ENCODE measurements around the gene ZP1.

The ZP1 gene

GRCh38 chr11:60912851-60913528 is 45.6 kb downstream of the ZP1 start:
- no peaks in the 10 kb centered on the region for H3K9me3 ChIP-seq (ENCODE audit: insufficient read depth, low read depth, low read length)
- H3K9ac ChIP-seq (ENCODE audit: low read depth, low read length, poor library complexity, severe bottlenecking), result peak overlapping the region; percentile 85
- H3F3A ChIP-seq (ENCODE audit: low read depth), result no peaks in the 10 kb centered on the region
- H2AFZ ChIP-seq (ENCODE audit: low read length), result peak overlapping the region; percentile 99
- peak overlapping the region; percentile 95 for H3K4me2 ChIP-seq (ENCODE audit: low read depth, low read length, poor library complexity, severe bottlenecking)
- H3K36me3 ChIP-seq (ENCODE audit: insufficient read depth, low read length), result no peaks in the 10 kb centered on the region
- peaks cover 36% of the 10 kb centered on the region for H3K79me2 ChIP-seq (ENCODE audit: insufficient read depth, low read length)
- H3K27me3 ChIP-seq (ENCODE audit: insufficient read depth, low read length, poor library complexity, severe bottlenecking), result no peaks in the 10 kb centered on the region
- TF ChIP-seq CTCF (conservative IDR thresholded peaks at IDR 0.05; ENCODE audit: low read length), result no peak
- no peak for TF ChIP-seq EZH2phosphoT487 (IDR thresholded peaks at IDR 0.05; ENCODE audit: borderline replicate concordance)
- H3K9me2 ChIP-seq (replicated peaks; ENCODE audit: low read depth, low read length), result no peaks in the 10 kb centered on the region
- peaks cover 16% of the 10 kb centered on the region for H4K20me1 ChIP-seq (ENCODE audit: insufficient read depth, low read length, poor library complexity, severe bottlenecking)
- peaks cover 33% of the 10 kb centered on the region for H3K4me1 ChIP-seq (ENCODE audit: insufficient read depth, low read length, poor library complexity, severe bottlenecking)
- peak overlapping the region; percentile 87 for H3K4me3 ChIP-seq (ENCODE audit: low read length, poor library complexity, severe bottlenecking)

DNA sequence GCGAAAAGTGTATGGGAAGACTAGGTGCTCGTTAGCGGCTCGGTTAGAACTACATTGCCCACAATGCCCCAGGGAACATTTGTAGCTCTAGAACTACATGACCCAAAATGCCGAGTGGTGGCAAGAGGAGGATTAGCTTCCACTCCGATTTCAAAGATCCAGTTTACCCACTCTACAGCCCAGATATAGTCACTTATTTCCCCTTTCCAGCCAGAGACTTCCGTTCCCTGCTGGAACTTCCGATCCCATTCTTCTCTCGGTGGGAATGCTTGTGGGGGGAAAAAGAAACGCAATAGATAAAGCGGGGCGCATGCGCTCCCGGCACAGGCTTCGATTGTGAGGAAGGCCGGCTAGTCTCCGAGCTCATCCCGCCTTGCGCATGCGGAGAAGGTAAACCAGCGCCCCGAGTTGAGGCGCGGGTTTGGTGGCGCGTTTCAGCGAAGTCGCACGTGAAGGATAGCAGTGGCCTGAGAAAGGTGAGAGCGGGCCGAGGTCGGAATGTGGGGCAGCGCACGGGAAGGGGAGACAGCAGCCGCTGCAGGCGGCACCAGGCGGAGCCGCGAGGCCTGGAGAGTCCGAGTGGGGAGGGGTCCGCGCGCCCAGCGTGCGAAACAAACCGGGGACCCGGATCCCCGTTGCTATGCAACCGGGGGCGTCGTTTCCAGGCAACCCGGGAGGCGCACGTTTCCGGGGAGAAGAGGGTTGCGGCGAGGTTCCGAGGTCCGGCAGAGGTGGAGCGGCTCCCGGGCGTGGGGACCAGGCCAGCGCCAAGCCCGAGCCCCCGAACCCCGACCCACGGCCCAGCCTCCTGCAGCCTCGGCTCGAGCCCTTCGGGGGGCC is 46.7 kb downstream of the ZP1 start, which contains the start of gene TMEM109:
Gene TMEM109, plus strand, starts transcription at position 366 of the 840 bp plus-strand sequence. CDS start 5,536 bp downstream, outside the sequence.
- no peaks in the 10 kb centered on the region for H3K9me3 ChIP-seq (ENCODE audit: insufficient read depth, low read depth, low read length)
- H3K4me1 ChIP-seq (ENCODE audit: insufficient read depth, low read length, poor library complexity, severe bottlenecking), result peaks cover 43% of the 10 kb centered on the region
- H4K20me1 ChIP-seq (ENCODE audit: insufficient read depth, low read length, poor library complexity, severe bottlenecking), result peaks cover 21% of the 10 kb centered on the region
- peak within 1 kb of the TSS; percentile 87 for H3K4me3 ChIP-seq (ENCODE audit: low read length, poor library complexity, severe bottlenecking)
- H3K4me2 ChIP-seq (ENCODE audit: low read depth, low read length, poor library complexity, severe bottlenecking), result peak within 1 kb of the TSS; percentile 95
- peak within 1 kb of the TSS; percentile 85 for H3K9ac ChIP-seq (ENCODE audit: low read depth, low read length, poor library complexity, severe bottlenecking)
- no peaks in the 10 kb centered on the region for H3K27me3 ChIP-seq (ENCODE audit: insufficient read depth, low read length, poor library complexity, severe bottlenecking)
- H3K9me2 ChIP-seq (replicated peaks; ENCODE audit: low read depth, low read length), result no peaks in the 10 kb centered on the region
- H3K36me3 ChIP-seq (ENCODE audit: insufficient read depth, low read length), result no peaks in the 10 kb centered on the region
- peak within 1 kb of the TSS; percentile 99 for H2AFZ ChIP-seq (ENCODE audit: low read length)
- H3F3A ChIP-seq (ENCODE audit: low read depth), result no peaks in the 10 kb centered on the region
- TF ChIP-seq EZH2phosphoT487 (IDR thresholded peaks at IDR 0.05; ENCODE audit: borderline replicate concordance) (no peak), CTCF (conservative IDR thresholded peaks at IDR 0.05; ENCODE audit: low read length) (no peak)
- H3K79me2 ChIP-seq (ENCODE audit: insufficient read depth, low read length), result peaks cover 46% of the 10 kb centered on the region

- TF ChIP-seq EZH2phosphoT487 (IDR thresholded peaks at IDR 0.05; ENCODE audit: borderline replicate concordance) (no peak), CTCF (conservative IDR thresholded peaks at IDR 0.05; ENCODE audit: low read length) (no peak)
- Histone ChIP-seq H3K9ac (ENCODE audit: low read depth, low read length, poor library complexity, severe bottlenecking) (peak overlapping the region; percentile 85), H2AFZ (ENCODE audit: low read length) (peak overlapping the region; percentile 99), H3K4me2 (ENCODE audit: low read depth, low read length, poor library complexity, severe bottlenecking) (peak overlapping the region; percentile 95), H3F3A (ENCODE audit: low read depth) (no peaks in the 10 kb centered on the region), H3K4me1 (ENCODE audit: insufficient read depth, low read length, poor library complexity, severe bottlenecking) (peaks cover 48% of the 10 kb centered on the region), H3K9me3 (ENCODE audit: insufficient read depth, low read depth, low read length) (no peaks in the 10 kb centered on the region), H3K27me3 (ENCODE audit: insufficient read depth, low read length, poor library complexity, severe bottlenecking) (no peaks in the 10 kb centered on the region), H4K20me1 (ENCODE audit: insufficient read depth, low read length, poor library complexity, severe bottlenecking) (peaks cover 27% of the 10 kb centered on the region), H3K4me3 (ENCODE audit: low read length, poor library complexity, severe bottlenecking) (peak overlapping the region; percentile 87), H3K9me2 (replicated peaks; ENCODE audit: low read depth, low read length) (no peaks in the 10 kb centered on the region), H3K79me2 (ENCODE audit: insufficient read depth, low read length) (peaks cover 53% of the 10 kb centered on the region), H3K36me3 (ENCODE audit: insufficient read depth, low read length) (peaks cover 4% of the 10 kb centered on the region; the same call in 1 of the 2 replicates)
These were observed 47.4 kb downstream of the ZP1 start for GRCh38 chr11:60914633-60915247.
